Right ventricle myocardium superior (tissue), 1 donor: ENCODE data around the gene NFIB. TPM values are rescaled to one million over a fixed set of nuclear protein-coding genes. Genes with fewer than 3 reads are reported as not detected.

Experiments used
- ATAC-seq: fragments of 200-7000 bp; cut with Tn5 transposase; one replicate; pipeline ENCODE4 v1.9.1; 2020; ENCODE audit warnings: mild to moderate bottlenecking; ENCODE audit not compliant: poor library complexity
- DNase-seq: peaks from one replicate; pipeline ENCODE4 v3.0.0-alpha.2; 2020
- intact Hi-C: fragments of 100-400 bp; cut with DNase I; formaldehyde crosslinking; loops from one replicate; pipeline ENCODE4 v1.11.2; 2022
- total RNA-seq: library from RNA; stranded (reverse); fragmentation: NEBNext Ultra II Directional; extraction: Animal tissue kit (Norgen Biotek cat#: 25700); gene quantifications from one replicate; pipeline ENCODE4 v1.2.1, GENCODE V29; 2021
- donor health status: DM: no; HTN: yes; CAD: no; lungs with severe emphysema.

NFIB gene
- total RNA-seq, 1 donor from 2014 or later = 104 TPM

- peak; percentile 45 for ATAC-seq
- intact Hi-C loops = loop anchor here (5.0 kb wide), 1 partner anchor 33 kb away; no protein-coding TSS in a partner anchor
- DNase-seq = no peak
Observed at GRCh38 chr9:14158916-14159315, 155.0 kb downstream of the NFIB start.

- no peak for ATAC-seq
- DNase-seq = no peak
- intact Hi-C loops = loop anchor here (5.0 kb wide), 1 partner anchor 34 kb away; no protein-coding TSS in a partner anchor
Observed at GRCh38 chr9:14158136-14158813, 155.7 kb downstream of the NFIB start.

- ATAC-seq = no peak
- intact Hi-C loops = loop anchor here (5.0 kb wide), 1 partner anchor 35 kb away; no protein-coding TSS in a partner anchor
- DNase-seq = no peak
Observed at GRCh38 chr9:14157191-14157590, 156.8 kb downstream of the NFIB start.

GRCh38 chr9:14156046-14156445 lies 157.9 kb downstream of the NFIB start:
- intact Hi-C loops = loop anchor here (5.0 kb wide), 1 partner anchor 36 kb away; no protein-coding TSS in a partner anchor

GRCh38 chr9:14155237-14155636 lies 158.7 kb downstream of the NFIB start:
- intact Hi-C loops = loop anchor here (5.0 kb wide), 1 partner anchor 37 kb away; no protein-coding TSS in a partner anchor
- DNase-seq (no peak), ATAC-seq (no peak)

More at GRCh38 chr9:14156046-14156445, 157.9 kb downstream of the NFIB start:
- no peak for ATAC-seq
- DNase-seq = no peak

- intact Hi-C loops = no loop called here
- DNase-seq = no peak
- peak; percentile 35 for ATAC-seq
Observed at GRCh38 chr9:14153310-14153720, 160.6 kb downstream of the NFIB start.

GRCh38 chr9:14151451-14151850 lies 162.5 kb downstream of the NFIB start:
- intact Hi-C loops = no loop called here
- DNase-seq = no peak
- peak; percentile 47 for ATAC-seq

- DNase-seq (no peak), ATAC-seq (no peak)
- intact Hi-C loops = no loop called here
Observed at GRCh38 chr9:14148501-14149103, 165.3 kb downstream of the NFIB start.

GRCh38 chr9:14147738-14148137 lies 166.2 kb downstream of the NFIB start:
- intact Hi-C loops = no loop called here
- ATAC-seq (no peak), DNase-seq (no peak)

GRCh38 chr9:14146201-14146874 lies 167.6 kb downstream of the NFIB start:
- intact Hi-C loops = no loop called here

GRCh38 chr9:14144215-14144614 lies 169.7 kb downstream of the NFIB start:
- DNase-seq = no peak
- intact Hi-C loops = no loop called here
- ATAC-seq = no peak

More at GRCh38 chr9:14146201-14146874, 167.6 kb downstream of the NFIB start:
- DNase-seq (no peak), ATAC-seq (no peak)

- intact Hi-C loops = no loop called here
- ATAC-seq = no peak
Observed at GRCh38 chr9:14141699-14142098, 172.2 kb downstream of the NFIB start.

GRCh38 chr9:14140096-14140697 lies 173.7 kb downstream of the NFIB start:
- intact Hi-C loops = no loop called here
- DNase-seq = no peak
- no peak for ATAC-seq

More at GRCh38 chr9:14141699-14142098, 172.2 kb downstream of the NFIB start:
- no peak for DNase-seq

- no peak for ATAC-seq
- DNase-seq = no peak
- intact Hi-C loops = no loop called here
Observed at GRCh38 chr9:14139287-14139686, 174.7 kb downstream of the NFIB start.

GRCh38 chr9:14136646-14137370 lies 177.1 kb downstream of the NFIB start:
- DNase-seq (no peak), ATAC-seq (no peak)
- intact Hi-C loops = no loop called here

- intact Hi-C loops = no loop called here
- DNase-seq (no peak), ATAC-seq (no peak)
Observed at GRCh38 chr9:14136047-14136635, 177.8 kb downstream of the NFIB start.

GRCh38 chr9:14135421-14135820 lies 178.5 kb downstream of the NFIB start:
- DNase-seq (no peak), ATAC-seq (no peak)
- intact Hi-C loops = no loop called here

- peak; percentile 16 for ATAC-seq
- no peak for DNase-seq
- intact Hi-C loops = no loop called here
Observed at GRCh38 chr9:14133394-14133793, 180.5 kb downstream of the NFIB start.
